T follicular helper cell (primary cell): ENCODE data around the gene SLC27A6.
"Not testable (repeated sequence)": the region's sequence is repeated elsewhere in the genome, so short reads cannot be mapped to it uniquely, and the experiment has no call there.

Source experiments
- DNase-seq: peaks from one replicate; pipeline ENCODE4 v3.0.0-alpha.2; 2020; ENCODE audit warnings: low read depth

Gene SLC27A6

GRCh38 chr5:129001841-129002526, 36.7 kb downstream of the SLC27A6 start:
- no peak for DNase-seq

GRCh38 chr5:129002527-129002842, 37.2 kb downstream of the SLC27A6 start:
- no peak for DNase-seq

- DNase-seq = no peak
Observed at GRCh38 chr5:129003232-129003631, 37.9 kb downstream of the SLC27A6 start.

GRCh38 chr5:129014185-129014584, 48.9 kb downstream of the SLC27A6 start:
- DNase-seq = no peak

GRCh38 chr5:129018837-129019236, 53.5 kb downstream of the SLC27A6 start:
- DNase-seq = no peak

GRCh38 chr5:129019401-129019908, 54.2 kb downstream of the SLC27A6 start:
- no peak for DNase-seq

GRCh38 chr5:129020683-129021082, 55.4 kb downstream of the SLC27A6 start:
- no peak for DNase-seq

- no peak for DNase-seq
Observed at GRCh38 chr5:129021744-129022143, 56.5 kb downstream of the SLC27A6 start.

GRCh38 chr5:129022599-129022998, 57.3 kb downstream of the SLC27A6 start:
- DNase-seq = no peak

GRCh38 chr5:129027260-129027659, 62.0 kb downstream of the SLC27A6 start:
- no peak for DNase-seq

GRCh38 chr5:129031886-129032683, 66.8 kb downstream of the SLC27A6 start:
- DNase-seq = no peak

- DNase-seq = not testable (repeated sequence)
Observed at GRCh38 chr5:129036257-129036656, 71.0 kb downstream of the SLC27A6 start.

GRCh38 chr5:129041196-129041881, 76.1 kb downstream of the SLC27A6 start:
- no peak for DNase-seq

GRCh38 chr5:129042306-129042705, 77.0 kb downstream of the SLC27A6 start:
- DNase-seq = no peak

GRCh38 chr5:129043894-129044293, 78.6 kb downstream of the SLC27A6 start:
- no peak for DNase-seq

- no peak for DNase-seq
Observed at GRCh38 chr5:129046151-129046550, 80.9 kb downstream of the SLC27A6 start.

GRCh38 chr5:129048509-129048908, 83.2 kb downstream of the SLC27A6 start:
- DNase-seq = no peak

- DNase-seq = no peak
Observed at GRCh38 chr5:129049126-129049799, 84.0 kb downstream of the SLC27A6 start.

- DNase-seq = no peak
Observed at GRCh38 chr5:129051283-129051682, 86.0 kb downstream of the SLC27A6 start.

- DNase-seq = no peak
Observed at GRCh38 chr5:129053438-129053837, 88.2 kb downstream of the SLC27A6 start.

GRCh38 chr5:129057329-129057728, 92.0 kb downstream of the SLC27A6 start:
- DNase-seq = no peak

GRCh38 chr5:129061849-129062248, 96.6 kb downstream of the SLC27A6 start:
- no peak for DNase-seq
